ENCODE measurements around the gene CAB39L. TPM values are rescaled to one million over a fixed set of nuclear protein-coding genes. Genes with fewer than 3 reads are reported as not detected.

Gene CAB39L
- total and polyA plus RNA-seq, 2 experiments from 2014 or later: 3.3 to 4.4 TPM

- TF ChIP-seq ETS1 (IDR thresholded peaks at IDR 0.05): no peak
- TF ChIP-seq EZH2 (IDR thresholded peaks at IDR 0.05; ENCODE audit: low read depth, unreplicated experiment): no peak
- no peak for TF ChIP-seq CTCF (conservative IDR thresholded peaks at IDR 0.05; ENCODE audit: low read depth in 2 of 2)
- no peak for TF ChIP-seq CREB1 (CRISPR knock-in tag; IDR thresholded peaks at IDR 0.05; ENCODE audit: low read depth)
- TF ChIP-seq EZH2phosphoT487 (IDR thresholded peaks at IDR 0.05; ENCODE audit: unreplicated experiment): no peak
- no peak for TF ChIP-seq NANOG (IDR thresholded peaks at IDR 0.05; ENCODE audit: borderline replicate concordance)
- TF ChIP-seq ZNF114 (CRISPR knock-in tag; IDR thresholded peaks at IDR 0.05): no peak
- TF ChIP-seq JUNB (IDR thresholded peaks at IDR 0.05; ENCODE audit: unreplicated experiment): no peak
- no peak for TF ChIP-seq STAT1 (IDR thresholded peaks at IDR 0.05; ENCODE audit: unreplicated experiment)
- TF ChIP-seq ZNF331 (CRISPR knock-in tag; IDR thresholded peaks at IDR 0.05; ENCODE audit: low read depth): no peak
- TF ChIP-seq REST (IDR thresholded peaks at IDR 0.05; ENCODE audit: unreplicated experiment): no peak
- TF ChIP-seq ZNF462 (CRISPR knock-in tag; IDR thresholded peaks at IDR 0.05): no peak
- TF ChIP-seq POLR2AphosphoS5 (IDR thresholded peaks at IDR 0.05; ENCODE audit: low read depth): no peak
- H3K9me3 Mint-ChIP-seq: no peaks in the 10 kb centered on the region
- no peak overlapping the region for H3K4me3 Mint-ChIP-seq
- H3K36me3 ChIP-seq (ENCODE audit: insufficient read depth): no peaks in the 10 kb centered on the region; the same call in 1 of the 2 replicates
- H3K4me2 ChIP-seq: no peak overlapping the region
- H3K27me3 Mint-ChIP-seq (ENCODE audit: insufficient read depth, low read depth, poor library complexity): no peaks in the 10 kb centered on the region
- H2AFZ ChIP-seq: no peak overlapping the region
- no peak overlapping the region for H3K4me3 ChIP-seq
- no peaks in the 10 kb centered on the region for H3K9me2 ChIP-seq (ENCODE audit: insufficient read depth)
- no peaks in the 10 kb centered on the region for H3F3A ChIP-seq (replicated peaks; ENCODE audit: low read depth)
- no peaks in the 10 kb centered on the region for H3K4me1 ChIP-seq (ENCODE audit: insufficient read depth)
- H3K4me1 Mint-ChIP-seq: peaks cover 3% of the 10 kb centered on the region; the same call in 2 of the 3 replicates
- H4K20me1 ChIP-seq (replicated peaks; ENCODE audit: insufficient read depth): no peaks in the 10 kb centered on the region
- H3K27ac ChIP-seq (ENCODE audit: low read depth): no peak overlapping the region
- peaks cover 5% of the 10 kb centered on the region; the same call in 2 of the 3 replicates for H3K36me3 Mint-ChIP-seq (ENCODE audit: low read depth)
- DNase-seq (ENCODE audit: low spot score): no peak
- no peak overlapping the region for H3K27ac Mint-ChIP-seq
- no peaks in the 10 kb centered on the region for H3K27me3 ChIP-seq (ENCODE audit: insufficient read depth)
- H3K79me2 ChIP-seq (replicated peaks; ENCODE audit: insufficient read depth): no peaks in the 10 kb centered on the region
- ATAC-seq: no peak
These were observed 12.3 kb upstream of the CAB39L start for GRCh38 chr13:49456156-49456555.

Measured in GM23338 (cell line).